ENCODE data around the gene ZCCHC14.

DNA sequence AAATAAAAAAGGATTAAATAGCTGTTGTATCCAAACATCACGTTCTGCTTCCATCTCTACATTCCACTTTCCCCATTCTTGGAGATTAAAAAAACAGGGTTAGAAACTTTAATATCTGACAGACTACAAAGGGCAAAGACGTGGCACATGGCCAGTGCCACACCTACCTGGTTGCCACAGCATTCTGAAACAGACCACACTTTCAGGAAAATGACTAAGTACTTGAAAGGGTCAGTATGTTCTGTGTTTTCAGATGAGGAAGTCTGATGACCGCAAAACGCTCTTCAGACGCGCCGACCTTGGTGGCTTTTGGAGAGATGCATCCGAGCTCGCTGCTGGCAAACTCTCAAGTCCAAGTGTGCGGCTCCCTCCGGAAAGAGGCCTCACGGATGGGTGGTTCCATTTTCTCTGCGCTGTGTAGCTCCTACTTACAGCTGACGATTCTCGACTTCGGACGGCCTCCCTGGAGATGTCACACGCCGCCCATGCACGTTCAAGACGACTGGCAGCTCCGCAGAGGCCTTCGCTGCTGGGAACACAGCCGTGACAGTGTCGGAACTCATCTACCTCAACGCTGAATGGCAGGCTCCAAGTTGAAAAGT lies 85.2 kb downstream of the ZCCHC14 start:
- TF ChIP-seq POLR2A (IDR thresholded peaks at IDR 0.05; ENCODE audit: low read depth, low read length): no peak
- TF ChIP-seq PAX5 (IDR thresholded peaks at IDR 0.05; ENCODE audit: insufficient read depth, low read length, severe bottlenecking): no peak
- TF ChIP-seq POLR2AphosphoS5 (IDR thresholded peaks at IDR 0.05; ENCODE audit: low read depth, low read length): no peak
- TF ChIP-seq POU2F2 (IDR thresholded peaks at IDR 0.05; ENCODE audit: low read depth, low read length): no peak
- TF ChIP-seq SPI1 (IDR thresholded peaks at IDR 0.05; ENCODE audit: low read depth, low read length): no peak
